ENCODE measurements around the gene CMSS1.

Gene CMSS1

GRCh38 chr3:99960123-99960878, 142.6 kb downstream of the CMSS1 start:
- no peak for DNase-seq (ENCODE audit: low read depth)

DNA sequence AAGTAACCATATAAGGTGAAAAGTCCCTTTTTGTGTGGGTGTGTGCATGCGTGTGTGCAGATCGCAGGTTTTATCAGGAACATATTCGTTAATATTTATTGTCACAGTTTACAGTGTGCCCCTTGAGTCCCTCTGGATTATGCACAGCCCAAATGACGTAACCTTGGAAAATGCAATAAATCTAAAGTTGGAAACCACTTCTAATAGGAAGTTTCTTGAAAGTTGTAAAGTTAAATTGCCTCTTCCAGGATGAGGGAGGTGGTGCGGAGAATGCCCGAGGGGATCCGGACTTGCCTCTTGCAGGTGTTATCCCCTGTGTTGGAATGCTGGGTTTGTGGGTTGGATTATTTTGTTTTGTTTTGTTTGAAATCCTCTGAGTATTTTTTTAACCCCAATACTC, 143.3 kb downstream of the CMSS1 start:
- DNase-seq (ENCODE audit: low read depth) = no peak

DNA sequence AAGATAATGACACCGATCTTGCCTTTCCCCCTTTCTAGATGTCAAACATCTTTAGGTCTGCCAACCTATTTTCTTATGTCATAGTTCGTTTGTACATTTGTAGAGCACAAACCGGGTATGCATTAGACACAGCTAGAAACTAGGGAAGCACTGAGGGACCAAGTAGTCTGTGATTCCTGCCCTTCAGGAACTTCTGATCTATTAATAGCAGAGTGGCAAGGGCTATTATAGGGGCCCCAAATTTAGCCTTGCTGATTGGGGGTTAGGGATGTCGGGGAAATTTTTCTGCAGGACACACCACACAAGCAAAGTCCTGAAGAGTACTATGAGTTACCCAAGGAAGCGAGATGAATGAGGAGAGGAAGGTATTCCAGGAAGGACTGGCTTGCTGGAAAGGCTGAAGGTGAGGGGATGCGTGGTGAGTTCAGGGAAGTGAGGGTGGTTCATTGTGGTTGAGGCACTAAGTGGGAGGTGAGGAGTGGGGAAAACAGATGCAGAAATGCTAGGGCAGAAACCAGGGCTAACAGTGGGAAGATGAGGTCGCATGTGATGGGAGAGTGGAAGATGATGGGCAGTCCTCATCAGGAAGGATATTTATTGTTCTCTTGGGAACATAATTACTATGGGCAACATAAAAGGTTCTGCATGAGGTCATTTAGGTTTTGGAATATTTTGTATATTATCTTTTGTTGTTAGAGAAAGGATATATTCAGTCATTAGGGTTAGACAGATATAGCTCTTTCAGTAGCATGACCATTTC, 144.3 kb downstream of the CMSS1 start:
- DNase-seq (ENCODE audit: low read depth) = no peak

DNA sequence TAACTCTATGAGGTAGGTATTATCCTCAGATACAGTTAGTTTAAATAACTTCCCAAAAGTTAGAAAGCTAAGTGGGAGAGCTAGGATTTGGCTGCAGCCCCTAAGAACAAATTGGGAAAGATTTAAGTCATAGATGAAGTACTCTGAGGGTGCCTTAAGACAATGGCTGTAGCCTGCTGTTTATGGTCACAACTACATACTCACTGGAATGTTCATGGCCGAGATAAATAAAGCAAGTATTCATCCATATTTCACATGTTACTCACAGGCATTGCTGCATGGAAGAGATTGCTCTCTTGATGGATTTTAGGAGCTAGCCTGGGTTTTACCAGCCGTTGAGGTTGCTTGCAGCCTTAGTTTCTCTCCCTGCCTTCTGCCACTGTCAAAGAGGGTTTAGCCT, 145.0 kb downstream of the CMSS1 start:
- no peak for DNase-seq (ENCODE audit: low read depth)

- no peak for DNase-seq (ENCODE audit: low read depth)
Measured at GRCh38 chr3:99965077-99965476, 147.4 kb downstream of the CMSS1 start.

DNA sequence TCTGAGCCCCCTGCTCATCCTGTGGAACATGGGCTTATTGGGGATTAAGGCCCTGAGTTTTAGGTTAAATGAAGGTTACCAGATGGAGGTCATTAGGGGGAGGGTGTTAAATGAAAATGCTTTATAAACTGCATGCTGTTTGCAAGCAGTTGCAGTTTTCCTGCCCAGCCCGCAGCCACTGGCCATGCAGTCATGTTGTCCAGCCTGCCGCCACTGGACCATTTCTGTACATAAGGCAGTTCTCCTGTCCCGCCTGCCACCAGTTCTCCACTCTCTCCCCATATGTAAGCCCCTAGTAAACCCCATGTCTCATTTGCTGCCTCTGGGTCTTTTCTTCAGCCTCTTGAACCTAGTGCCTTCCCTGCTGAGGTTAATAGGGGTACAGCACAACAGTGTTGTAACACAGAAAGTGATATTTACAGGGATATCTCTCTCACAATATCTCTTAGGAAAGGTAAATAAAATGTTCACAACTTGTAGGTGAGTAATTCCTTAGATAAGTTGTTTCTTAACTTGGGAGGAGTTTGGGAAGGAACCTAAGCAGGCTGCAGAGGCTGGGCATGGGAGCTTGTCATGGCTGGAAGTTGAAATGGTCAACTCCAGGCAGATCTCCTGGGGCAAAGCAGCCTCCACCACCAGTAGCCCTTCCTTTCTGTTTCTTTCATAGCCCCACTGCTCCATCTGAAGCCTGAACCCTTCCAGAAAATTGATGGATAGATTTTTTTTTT, 148.2 kb downstream of the CMSS1 start:
- no peak for DNase-seq (ENCODE audit: low read depth)

DNA sequence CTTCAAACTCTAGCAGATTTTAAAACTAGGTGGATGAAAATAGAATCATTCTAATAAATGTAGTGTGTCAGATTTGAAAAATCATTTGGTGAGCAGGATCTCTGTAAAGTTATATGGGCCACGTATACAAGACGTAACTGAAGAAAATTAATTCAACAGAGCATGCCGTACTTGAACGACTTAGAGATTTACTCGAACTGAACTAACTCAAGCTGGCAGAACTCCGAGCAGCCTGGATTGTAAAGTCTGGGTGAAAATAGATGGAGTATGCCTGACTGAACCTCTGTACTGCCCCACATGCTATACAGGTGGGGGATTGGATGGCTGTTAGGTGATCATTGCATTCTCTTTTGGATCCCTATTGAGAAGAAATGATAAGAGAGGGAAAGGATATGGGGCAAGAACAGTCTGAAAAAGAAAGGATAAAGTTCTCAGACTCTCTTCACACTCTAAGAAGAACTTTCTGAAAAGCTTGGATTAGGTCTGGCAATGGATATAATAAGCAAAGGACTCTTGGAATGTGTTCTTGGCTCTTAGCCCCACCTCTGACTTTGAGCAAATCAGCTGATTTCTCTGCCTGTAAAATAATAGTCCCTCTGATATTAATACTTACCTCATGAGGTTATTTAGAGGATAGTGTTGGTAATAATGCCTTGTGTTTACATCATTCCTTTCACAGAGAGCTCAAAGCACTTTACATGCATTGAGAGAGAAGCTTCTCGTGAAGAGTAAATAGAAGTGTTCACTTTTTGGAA, 149.2 kb downstream of the CMSS1 start:
- DNase-seq (ENCODE audit: low read depth) = no peak

GRCh38 chr3:99967796-99968195, 150.1 kb downstream of the CMSS1 start:
- DNase-seq (ENCODE audit: low read depth) = no peak

GRCh38 chr3:99969136-99969535, 151.5 kb downstream of the CMSS1 start:
- no peak for DNase-seq (ENCODE audit: low read depth)

DNA sequence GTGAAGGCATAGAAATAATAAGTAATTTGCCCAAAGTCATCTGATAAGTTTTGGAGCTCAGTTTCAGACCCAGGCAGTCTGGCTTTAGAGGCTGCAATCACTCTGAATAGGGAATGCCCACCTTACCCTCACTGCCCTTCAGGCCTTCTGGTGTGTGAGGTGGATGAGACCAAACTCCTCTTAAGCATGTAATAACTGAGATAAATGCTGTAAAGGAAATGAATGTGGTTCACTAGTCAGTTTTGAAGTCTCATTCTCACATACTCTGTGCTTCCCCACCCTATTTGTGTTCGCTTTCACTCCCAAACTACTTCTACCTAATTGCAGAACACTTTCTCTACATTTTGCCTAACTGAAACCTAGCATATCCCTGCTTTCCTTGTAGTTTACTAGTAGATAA, 152.5 kb downstream of the CMSS1 start:
- DNase-seq (ENCODE audit: low read depth) = no peak

- no peak for DNase-seq (ENCODE audit: low read depth)
Measured at GRCh38 chr3:99971761-99972160, 154.1 kb downstream of the CMSS1 start.

GRCh38 chr3:99972380-99973104, 154.9 kb downstream of the CMSS1 start:
- DNase-seq (ENCODE audit: low read depth) = no peak

GRCh38 chr3:99974989-99975388, 157.3 kb downstream of the CMSS1 start:
- DNase-seq (ENCODE audit: low read depth) = no peak

- no peak for DNase-seq (ENCODE audit: low read depth)
Measured at GRCh38 chr3:99976584-99976983, 158.9 kb downstream of the CMSS1 start.

DNA sequence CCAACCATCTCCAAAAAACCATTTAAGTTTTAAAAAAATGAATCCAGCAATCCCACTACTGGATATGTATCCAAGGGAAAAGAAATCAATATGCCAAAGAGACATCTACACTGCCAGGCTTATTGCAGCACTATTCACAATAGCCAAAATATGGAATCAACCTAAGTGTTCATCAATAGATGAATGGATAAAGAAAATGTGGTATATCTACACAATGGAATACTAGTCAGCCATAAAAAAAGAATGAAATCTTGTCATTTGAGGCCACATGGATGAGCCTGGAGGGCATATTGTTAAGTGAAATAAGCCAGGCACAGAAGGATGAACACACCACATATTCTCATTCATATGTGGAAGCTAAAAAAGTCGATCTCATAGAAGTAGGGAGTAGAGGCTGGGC, 160.6 kb downstream of the CMSS1 start:
- no peak for DNase-seq (ENCODE audit: low read depth)

DNA sequence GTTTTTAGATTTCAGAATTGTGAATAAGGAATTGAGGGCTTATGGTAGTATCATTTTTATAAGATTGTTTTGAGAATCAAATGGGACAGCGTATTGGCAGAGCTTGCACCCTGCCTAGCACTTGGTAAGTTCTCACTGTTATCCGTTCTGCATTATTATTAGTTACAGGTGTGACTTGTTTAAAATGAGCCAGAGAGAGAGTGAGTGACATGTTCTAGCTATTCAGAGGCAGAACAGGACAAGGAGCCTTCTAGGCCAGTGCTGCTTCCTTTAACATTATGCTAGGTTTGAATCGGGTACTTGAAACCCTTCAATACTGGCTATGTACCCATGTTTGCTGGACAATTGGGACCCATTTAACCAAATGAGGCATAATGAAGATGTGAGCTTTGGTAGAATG, 162.9 kb downstream of the CMSS1 start:
- no peak for DNase-seq (ENCODE audit: low read depth)

DNA sequence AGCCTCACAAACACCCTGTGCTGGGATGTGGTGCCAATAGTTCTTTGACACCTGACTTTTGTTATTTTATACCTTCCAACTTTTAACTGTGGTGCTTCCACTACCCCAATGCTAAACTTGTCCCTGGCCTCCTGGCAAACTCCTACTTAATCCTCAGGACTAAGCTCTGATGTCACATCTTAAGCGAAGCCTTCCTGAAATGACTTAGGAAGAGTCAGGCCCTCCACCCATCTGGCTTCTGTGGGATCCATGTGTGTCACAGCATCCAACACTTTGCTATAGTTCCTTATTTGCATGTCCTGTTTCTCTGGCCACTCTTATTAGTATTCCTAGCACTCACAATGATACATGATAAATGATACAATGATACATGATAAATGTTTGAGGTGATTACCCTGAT, 163.5 kb downstream of the CMSS1 start:
- no peak for DNase-seq (ENCODE audit: low read depth)

GRCh38 chr3:99982650-99983049, 165.0 kb downstream of the CMSS1 start:
- no peak for DNase-seq (ENCODE audit: low read depth)

DNA sequence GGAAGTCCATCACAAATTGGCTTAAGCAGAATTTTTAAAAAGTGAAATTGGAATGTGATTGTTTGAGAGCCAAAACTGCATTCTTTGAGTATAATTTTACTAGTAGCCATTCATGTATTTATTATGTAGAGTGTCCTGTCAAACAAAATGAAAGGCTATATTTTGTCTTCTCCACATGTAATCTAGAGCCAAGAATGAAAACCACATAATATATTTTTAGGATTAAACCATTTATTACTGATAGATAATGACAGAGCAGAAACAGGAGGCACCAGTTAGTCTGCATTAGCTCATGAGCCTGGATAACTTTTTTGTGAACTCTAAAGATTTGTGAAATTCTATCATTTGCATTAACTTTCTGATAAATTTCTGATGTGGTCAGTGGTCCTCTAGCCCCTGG, 166.5 kb downstream of the CMSS1 start:
- no peak for DNase-seq (ENCODE audit: low read depth)

DNA sequence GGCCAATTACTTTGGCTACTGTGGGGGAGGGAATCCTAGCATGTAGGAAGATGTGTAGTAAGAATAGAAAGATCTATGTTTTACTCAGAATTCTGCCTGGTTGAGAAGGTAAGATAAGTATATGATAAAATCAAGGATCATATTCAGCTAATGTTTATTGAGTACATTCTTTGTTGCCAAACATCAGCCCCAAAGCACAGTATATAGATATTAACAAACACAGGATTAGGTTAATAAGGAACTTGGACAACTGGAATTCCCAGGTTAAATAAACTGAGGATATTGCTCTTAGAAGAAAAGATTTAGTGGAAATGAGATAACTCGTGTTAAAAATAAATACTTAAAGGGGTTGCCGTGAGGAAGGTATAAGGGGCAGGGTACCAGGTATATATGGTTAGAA, 167.0 kb downstream of the CMSS1 start:
- no peak for DNase-seq (ENCODE audit: low read depth)

DNA sequence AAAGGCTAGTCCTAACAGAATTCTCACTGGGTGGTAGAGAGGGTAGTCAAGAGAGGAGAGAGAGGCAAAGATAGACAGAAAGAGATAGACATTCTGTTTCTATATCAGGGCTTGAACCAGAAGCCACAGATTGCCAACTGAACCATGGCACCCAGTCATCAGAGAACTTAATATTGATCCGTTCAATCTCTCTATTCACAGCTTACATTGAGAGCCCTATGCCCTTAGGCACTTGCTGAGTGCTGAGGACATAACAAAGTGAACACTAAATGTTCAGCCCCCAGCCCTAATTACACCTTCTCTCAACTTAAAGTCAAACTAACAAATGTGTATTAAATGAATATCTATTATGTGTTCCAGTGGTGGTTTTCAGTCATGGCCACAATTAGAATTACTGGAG, 172.5 kb downstream of the CMSS1 start:
- DNase-seq (ENCODE audit: low read depth) = no peak

DNA sequence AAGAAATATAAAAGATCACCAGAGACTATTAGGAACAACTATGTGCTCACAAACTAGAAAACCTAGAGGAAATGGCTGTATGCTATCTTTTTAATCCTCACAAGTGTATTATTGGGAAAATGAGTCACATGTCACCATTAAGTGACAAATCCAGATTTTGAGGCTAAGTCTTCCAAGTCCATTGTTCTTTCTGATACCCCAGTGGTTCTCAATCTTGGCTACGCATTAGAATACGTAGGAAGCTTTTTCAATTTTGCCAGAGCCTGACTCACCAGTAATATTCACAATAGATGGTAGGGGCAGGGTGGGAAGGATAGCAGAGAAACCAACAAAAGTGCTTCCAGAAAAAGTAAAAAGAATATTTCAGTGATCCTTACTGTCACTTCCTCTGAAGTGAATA, 179.6 kb downstream of the CMSS1 start:
- DNase-seq (ENCODE audit: low read depth) = no peak
